ENCODE results near the gene F11R.

GRCh38 chr1:160952129-160952510 lies 68.8 kb downstream of the F11R start:
- TF ChIP-seq, protein P1, sequence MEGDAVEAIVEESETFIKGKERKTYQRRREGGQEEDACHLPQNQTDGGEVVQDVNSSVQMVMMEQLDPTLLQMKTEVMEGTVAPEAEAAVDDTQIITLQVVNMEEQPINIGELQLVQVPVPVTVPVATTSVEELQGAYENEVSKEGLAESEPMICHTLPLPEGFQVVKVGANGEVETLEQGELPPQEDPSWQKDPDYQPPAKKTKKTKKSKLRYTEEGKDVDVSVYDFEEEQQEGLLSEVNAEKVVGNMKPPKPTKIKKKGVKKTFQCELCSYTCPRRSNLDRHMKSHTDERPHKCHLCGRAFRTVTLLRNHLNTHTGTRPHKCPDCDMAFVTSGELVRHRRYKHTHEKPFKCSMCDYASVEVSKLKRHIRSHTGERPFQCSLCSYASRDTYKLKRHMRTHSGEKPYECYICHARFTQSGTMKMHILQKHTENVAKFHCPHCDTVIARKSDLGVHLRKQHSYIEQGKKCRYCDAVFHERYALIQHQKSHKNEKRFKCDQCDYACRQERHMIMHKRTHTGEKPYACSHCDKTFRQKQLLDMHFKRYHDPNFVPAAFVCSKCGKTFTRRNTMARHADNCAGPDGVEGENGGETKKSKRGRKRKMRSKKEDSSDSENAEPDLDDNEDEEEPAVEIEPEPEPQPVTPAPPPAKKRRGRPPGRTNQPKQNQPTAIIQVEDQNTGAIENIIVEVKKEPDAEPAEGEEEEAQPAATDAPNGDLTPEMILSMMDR (IDR thresholded peaks at IDR 0.05): no peak
- no peak for TF ChIP-seq POLR2A (IDR thresholded peaks at IDR 0.05)
